ENCODE measurements around the gene PIEZO2.

DNA sequence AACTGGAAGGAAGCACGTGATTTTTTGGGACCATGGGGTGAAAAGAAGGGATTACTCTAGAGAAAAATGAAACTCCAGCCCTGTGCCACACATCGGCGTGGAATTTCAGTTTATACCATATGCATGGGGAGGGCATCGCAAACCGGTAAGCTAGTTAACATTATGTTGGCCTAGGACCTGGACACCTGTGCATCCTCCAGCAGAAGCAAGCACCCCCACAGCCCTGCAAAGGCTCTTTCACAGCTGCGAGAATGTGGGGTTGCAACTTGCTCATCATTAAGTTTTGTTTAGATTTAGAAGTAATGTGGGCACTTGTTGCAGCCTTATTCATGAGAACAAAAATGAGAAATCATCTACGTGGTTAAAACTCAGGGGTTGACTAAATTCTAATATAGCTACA is 299.2 kb downstream of the PIEZO2 start:
- TF ChIP-seq, protein P1, sequence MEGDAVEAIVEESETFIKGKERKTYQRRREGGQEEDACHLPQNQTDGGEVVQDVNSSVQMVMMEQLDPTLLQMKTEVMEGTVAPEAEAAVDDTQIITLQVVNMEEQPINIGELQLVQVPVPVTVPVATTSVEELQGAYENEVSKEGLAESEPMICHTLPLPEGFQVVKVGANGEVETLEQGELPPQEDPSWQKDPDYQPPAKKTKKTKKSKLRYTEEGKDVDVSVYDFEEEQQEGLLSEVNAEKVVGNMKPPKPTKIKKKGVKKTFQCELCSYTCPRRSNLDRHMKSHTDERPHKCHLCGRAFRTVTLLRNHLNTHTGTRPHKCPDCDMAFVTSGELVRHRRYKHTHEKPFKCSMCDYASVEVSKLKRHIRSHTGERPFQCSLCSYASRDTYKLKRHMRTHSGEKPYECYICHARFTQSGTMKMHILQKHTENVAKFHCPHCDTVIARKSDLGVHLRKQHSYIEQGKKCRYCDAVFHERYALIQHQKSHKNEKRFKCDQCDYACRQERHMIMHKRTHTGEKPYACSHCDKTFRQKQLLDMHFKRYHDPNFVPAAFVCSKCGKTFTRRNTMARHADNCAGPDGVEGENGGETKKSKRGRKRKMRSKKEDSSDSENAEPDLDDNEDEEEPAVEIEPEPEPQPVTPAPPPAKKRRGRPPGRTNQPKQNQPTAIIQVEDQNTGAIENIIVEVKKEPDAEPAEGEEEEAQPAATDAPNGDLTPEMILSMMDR (conservative IDR thresholded peaks at IDR 0.05): no peak
- no peak for TF ChIP-seq ZFX (IDR thresholded peaks at IDR 0.05)

All from C4-2B (cell line).